ENCODE results near the gene FOXRED1. TPM values are rescaled to one million over a fixed set of nuclear protein-coding genes. Genes with fewer than 3 reads are reported as not detected.

Gene FOXRED1
- total and polyA plus RNA-seq, 2 of the 4 experiments (the other 2 are of a cell fraction) = 15.1 to 28.3 TPM

DNA sequence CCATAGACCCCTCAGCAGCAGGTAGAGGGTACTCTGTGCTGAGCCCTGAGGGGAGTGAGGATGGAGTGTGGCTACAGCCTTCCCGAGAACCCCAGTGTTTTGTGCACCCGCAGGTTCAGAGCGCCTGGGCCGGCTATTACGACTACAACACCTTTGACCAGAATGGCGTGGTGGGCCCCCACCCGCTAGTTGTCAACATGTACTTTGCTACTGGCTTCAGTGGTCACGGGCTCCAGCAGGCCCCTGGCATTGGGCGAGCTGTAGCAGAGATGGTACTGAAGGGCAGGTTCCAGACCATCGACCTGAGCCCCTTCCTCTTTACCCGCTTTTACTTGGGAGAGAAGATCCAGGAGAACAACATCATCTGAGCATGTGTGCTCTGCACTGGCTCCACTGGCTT is 8.4 kb downstream of the FOXRED1 start:
- Histone ChIP-seq H3K4me1 (ENCODE audit: control insufficient read depth, insufficient read depth, low read length) (peaks cover 3% of the 10 kb centered on the region; the same call in 1 of the 2 replicates), H3K4me2 (ENCODE audit: low read depth, low read length) (no peak overlapping the region), H2BK15ac (ENCODE audit: low read depth, low read length) (no peak overlapping the region), H3K14ac (replicated peaks; ENCODE audit: low read depth, low read length) (no peak overlapping the region), H3K79me1 (ENCODE audit: low read depth in 1 of 2, low read length in 2 of 2) (peaks cover 0 to 3% of the 10 kb centered on the region in 2 experiments; a peak in 1 of 4 replicates), H3K23ac (ENCODE audit: low read depth, low read length) (no peak overlapping the region), H3K27me3 (ENCODE audit: control insufficient read depth, insufficient read depth, low read length) (no peaks in the 10 kb centered on the region), H4K8ac (ENCODE audit: low read depth in 2 of 2, low read length in 2 of 2) (no peak overlapping the region), H2AK5ac (ENCODE audit: low read depth, low read length) (no peak overlapping the region), H3K9me1 (ENCODE audit: insufficient read depth, low read length) (no peaks in the 10 kb centered on the region; the same call in 1 of the 2 replicates), H3K4me3 (ENCODE audit: insufficient read depth, low read depth, low read length) (no peak overlapping the region), H2AK9ac (replicated peaks; ENCODE audit: low read depth, low read length, poor library complexity) (no peak overlapping the region), H3K18ac (ENCODE audit: low read depth, low read length) (no peak overlapping the region), H2BK5ac (ENCODE audit: low read depth, low read length, poor library complexity, severe bottlenecking) (no peak overlapping the region), H3K4ac (ENCODE audit: low read depth, low read length) (no peak overlapping the region), H3K9me3 (ENCODE audit: control insufficient read depth, insufficient read depth, low read length) (no peaks in the 10 kb centered on the region), H2BK120ac (ENCODE audit: low read depth, low read length) (no peak overlapping the region), H2AFZ (replicated peaks; ENCODE audit: low read length, poor library complexity) (no peak overlapping the region), H4K5ac (ENCODE audit: low read depth, low read length) (no peak overlapping the region), H3K9ac (ENCODE audit: low read depth, low read length) (no peak overlapping the region), H3K36me3 (ENCODE audit: control insufficient read depth, insufficient read depth, low read length) (peaks cover 35% of the 10 kb centered on the region), H3K27ac (ENCODE audit: insufficient read depth, low read length) (no peak overlapping the region), H2BK20ac (ENCODE audit: low read depth, low read length) (no peak overlapping the region), H4K20me1 (ENCODE audit: insufficient read depth, low read length) (no peaks in the 10 kb centered on the region), H4K91ac (ENCODE audit: insufficient read depth, low read depth, low read length) (no peak overlapping the region), H3K56ac (ENCODE audit: extremely low read depth, insufficient read depth, low read length) (no peak overlapping the region)
- TF ChIP-seq CEBPB (IDR thresholded peaks at IDR 0.05; ENCODE audit: low read depth, low read length) = no peak
- no peak for TF ChIP-seq POLR2A (IDR thresholded peaks at IDR 0.05; ENCODE audit: low read depth, low read length)
- no peak for TF ChIP-seq NFE2L2 (IDR thresholded peaks at IDR 0.05; ENCODE audit: low read depth, low read length)
- TF ChIP-seq RCOR1 (IDR thresholded peaks at IDR 0.05; ENCODE audit: insufficient replicate concordance, low read length) = no peak
- TF ChIP-seq CHD1 (IDR thresholded peaks at IDR 0.05; ENCODE audit: low read depth, low read length) = no peak
- no peak for TF ChIP-seq BHLHE40 (IDR thresholded peaks at IDR 0.05; ENCODE audit: low read depth, low read length)
- no peak for TF ChIP-seq SMC3 (IDR thresholded peaks at IDR 0.05; ENCODE audit: low read depth, low read length)
- no peak for TF ChIP-seq FOS (IDR thresholded peaks at IDR 0.05; ENCODE audit: low read depth, low read length)
- TF ChIP-seq RFX5 (IDR thresholded peaks at IDR 0.05; ENCODE audit: low read depth, low read length) = no peak
- TF ChIP-seq, protein P1, sequence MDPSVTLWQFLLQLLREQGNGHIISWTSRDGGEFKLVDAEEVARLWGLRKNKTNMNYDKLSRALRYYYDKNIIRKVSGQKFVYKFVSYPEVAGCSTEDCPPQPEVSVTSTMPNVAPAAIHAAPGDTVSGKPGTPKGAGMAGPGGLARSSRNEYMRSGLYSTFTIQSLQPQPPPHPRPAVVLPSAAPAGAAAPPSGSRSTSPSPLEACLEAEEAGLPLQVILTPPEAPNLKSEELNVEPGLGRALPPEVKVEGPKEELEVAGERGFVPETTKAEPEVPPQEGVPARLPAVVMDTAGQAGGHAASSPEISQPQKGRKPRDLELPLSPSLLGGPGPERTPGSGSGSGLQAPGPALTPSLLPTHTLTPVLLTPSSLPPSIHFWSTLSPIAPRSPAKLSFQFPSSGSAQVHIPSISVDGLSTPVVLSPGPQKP (IDR thresholded peaks at IDR 0.05; ENCODE audit: borderline replicate concordance, low read depth, low read length) = no peak
- in situ Hi-C loops (cut with MboI; ENCODE audit: low sequenced_read_pairs) = no loop called here
- dilution Hi-C loops (cut with HindIII; ENCODE audit: low sequenced_read_pairs, unreplicated experiment) = no loop called here
- DNase-seq (no peak), ATAC-seq (ENCODE audit: low read depth) (no peak)
- CTCF ChIA-PET = no interaction called here
- no TSS peak for BruUV-seq (replicated peaks)
- POLR2A ChIA-PET (ENCODE audit: unreplicated experiment) = no interaction called here
- intact Hi-C loops (cut with micrococcal nuclease) = no loop called here
- WGBS, 2 experiments (ENCODE audit: extremely low coverage in 2 of 2, insufficient read length in 1 of 2) = 96% methylated on average over 7 of the region's 11 CpGs; no CpG with 5 or more reads in 1 of the 2 experiments

All from IMR-90 (cell line).